Activated T-cell treated with anti-CD3 and anti-CD28 coated beads for 48 hours (primary cell): ENCODE results near the gene SSH3.

Source experiments
- DNase-seq: peaks from one replicate; pipeline ENCODE4 v3.0.0-alpha.2; 2020; ENCODE audit warnings: low read depth

SSH3 gene

GRCh38 chr11:67293090-67293489, 10.2 kb upstream of the SSH3 start:
- DNase-seq: no peak

- DNase-seq: no peak
Measured at GRCh38 chr11:67295846-67296245, 7.5 kb upstream of the SSH3 start.

GRCh38 chr11:67298786-67299185, 4.5 kb upstream of the SSH3 start:
- no peak for DNase-seq

- no peak for DNase-seq
Measured at GRCh38 chr11:67299471-67300191, 3.7 kb upstream of the SSH3 start.

GRCh38 chr11:67300256-67300755, 3.0 kb upstream of the SSH3 start:
- DNase-seq: no peak

- no peak for DNase-seq
Measured at GRCh38 chr11:67300756-67301312, 2.5 kb upstream of the SSH3 start.

- no peak for DNase-seq
Measured at GRCh38 chr11:67301313-67301921, 1.9 kb upstream of the SSH3 start.

- no peak for DNase-seq
Measured at GRCh38 chr11:67301951-67302516, 1.3 kb upstream of the SSH3 start.

- DNase-seq: no peak
Measured at GRCh38 chr11:67302571-67303131, 679 bp upstream of the SSH3 start.

- DNase-seq: peak; percentile 27
Measured at GRCh38 chr11:67303835-67304411, 593 bp downstream of the SSH3 start.

- no peak for DNase-seq
Measured at GRCh38 chr11:67304511-67305113, 1.3 kb downstream of the SSH3 start.

GRCh38 chr11:67306769-67307544, 3.6 kb downstream of the SSH3 start:
- DNase-seq: no peak

GRCh38 chr11:67307545-67308001, 4.2 kb downstream of the SSH3 start:
- no peak for DNase-seq

- no peak for DNase-seq
Measured at GRCh38 chr11:67308031-67308866, 4.9 kb downstream of the SSH3 start.

GRCh38 chr11:67309166-67309565, 5.8 kb downstream of the SSH3 start:
- DNase-seq: no peak

- no peak for DNase-seq
Measured at GRCh38 chr11:67309661-67310061, 6.3 kb downstream of the SSH3 start.

GRCh38 chr11:67310246-67311050, 7.1 kb downstream of the SSH3 start:
- DNase-seq: no peak

- DNase-seq: no peak
Measured at GRCh38 chr11:67311051-67311555, 7.8 kb downstream of the SSH3 start.

GRCh38 chr11:67311556-67312082, 8.3 kb downstream of the SSH3 start:
- no peak for DNase-seq
